Neural progenitor cell (in vitro differentiated cells): ENCODE measurements around the gene GART. TPM values are rescaled to one million over a fixed set of nuclear protein-coding genes. Genes with fewer than 3 reads are reported as not detected.

Experiments
- DNase-seq: peaks from one replicate; pipeline ENCODE4 v3.0.0-alpha.2; 2016; ENCODE audit warnings: low spot score
- H2AFZ ChIP-seq: fragments of 200-600 bp; sonication (generic); replicated peaks from 2 replicates; pipeline ENCODE4 v1.6.1; 2016; ENCODE audit warnings: antibody characterized with exemption
- H3F3A ChIP-seq: fragments of 200-600 bp; sonication (generic); 2 replicates; pipeline ENCODE4 v1.6.1; 2016; ENCODE audit warnings: antibody characterized with exemption, low read depth
- H3K27ac ChIP-seq: fragments of 200-600 bp; sonication (generic); 2 replicates; pipeline ENCODE4 v1.5.1; 2016; ENCODE audit warnings: mild to moderate bottlenecking
- H3K27me3 ChIP-seq: fragments of 200-600 bp; sonication (generic); 2 replicates; pipeline ENCODE4 v1.6.1; 2016; ENCODE audit warnings: mild to moderate bottlenecking, moderate library complexity
- H3K36me3 ChIP-seq: fragments of 200-600 bp; sonication (generic); 2 replicates; pipeline ENCODE4 v1.5.1; 2016
- H3K4me1 ChIP-seq: fragments of 200-600 bp; sonication (generic); 2 replicates; pipeline ENCODE4 v1.6.1; 2016; ENCODE audit warnings: mixed run types
- H3K4me2 ChIP-seq: fragments of 200-600 bp; sonication (generic); 2 replicates; pipeline ENCODE4 v1.6.1; 2016
- H3K4me3 ChIP-seq: fragments of 200-600 bp; sonication (generic); 2 replicates; pipeline ENCODE4 v1.5.1; 2016
- H3K79me2 ChIP-seq: fragments of 200-600 bp; sonication (generic); 2 replicates; pipeline ENCODE4 v1.6.1; 2016; ENCODE audit warnings: low read depth
- H3K9ac ChIP-seq: fragments of 200-600 bp; sonication (generic); 2 replicates; pipeline ENCODE4 v1.6.1; 2016
- H3K9me3 ChIP-seq: fragments of 200-600 bp; sonication (generic); 2 replicates; pipeline ENCODE4 v1.5.1; 2016; ENCODE audit warnings: low read depth
- H4K20me1 ChIP-seq: fragments of 200-600 bp; sonication (generic); 2 replicates; pipeline ENCODE4 v1.6.1; 2016; ENCODE audit warnings: low read depth
- H3K27ac Mint-ChIP-seq: 3 replicates; pipeline ENCODE4 v1.8.0; 2021; ENCODE audit warnings: mixed read lengths
- H3K27me3 Mint-ChIP-seq: 2 replicates; pipeline ENCODE4 v1.8.0; 2022; ENCODE audit warnings: low read depth, mild to moderate bottlenecking, inconsistent platforms, moderate library complexity, mixed read lengths; ENCODE audit not compliant: insufficient read depth
- H3K36me3 Mint-ChIP-seq: 3 replicates; pipeline ENCODE4 v1.8.0; 2021; ENCODE audit warnings: mixed read lengths
- H3K4me1 Mint-ChIP-seq: 3 replicates; pipeline ENCODE4 v1.8.0; 2021; ENCODE audit warnings: mixed read lengths
- H3K4me3 Mint-ChIP-seq: 3 replicates; pipeline ENCODE4 v1.8.0; 2021; ENCODE audit warnings: mild to moderate bottlenecking, moderate library complexity, mixed read lengths
- H3K9me3 Mint-ChIP-seq: 3 replicates; pipeline ENCODE4 v1.8.0; 2020; ENCODE audit warnings: mixed read lengths
- CTCF ChIP-seq: fragments of 200-600 bp; sonication (generic); IDR thresholded peaks from 2 replicates; pipeline ENCODE4 v1.5.1; 2017; ENCODE audit warnings: antibody characterized with exemption, mild to moderate bottlenecking
- EZH2 ChIP-seq: fragments of 200-600 bp; sonication (generic); IDR thresholded peaks from 2 replicates; pipeline ENCODE4 v1.6.1; 2017; ENCODE audit warnings: antibody characterized with exemption, mild to moderate bottlenecking, moderate library complexity
- EZH2phosphoT487 ChIP-seq: fragments of 200-600 bp; sonication (generic); IDR thresholded peaks from 2 replicates; pipeline ENCODE4 v1.6.1; 2017; ENCODE audit warnings: antibody characterized with exemption
- total RNA-seq: library from RNA; depleted of rRNA; stranded (reverse); fragments of >200 nt; gene quantifications from 2 replicates; pipeline ENCODE4 v1.2.3, GENCODE V29; 2015; ENCODE audit warnings: low replicate concordance

Gene GART
- total RNA-seq, 1 donor from 2014 or later, result 129 TPM

GRCh38 chr21:33559813-33560212 is 17.9 kb upstream of the GART start:
- no peak overlapping the region for H3K27ac Mint-ChIP-seq
- H3K36me3 ChIP-seq, result peaks cover 59% of the 10 kb centered on the region

GRCh38 chr21:33558777-33559421 is 17.0 kb upstream of the GART start:
- H4K20me1 ChIP-seq, result peaks cover 87% of the 10 kb centered on the region

More at GRCh38 chr21:33559813-33560212, 17.9 kb upstream of the GART start:
- no peaks in the 10 kb centered on the region for H3K9me3 Mint-ChIP-seq
- TF ChIP-seq CTCF (no peak), EZH2 (no peak), EZH2phosphoT487 (no peak)
- no peak overlapping the region for H3K27ac ChIP-seq
- no peak overlapping the region for H2AFZ ChIP-seq
- H3K4me1 ChIP-seq, result peaks cover 2% of the 10 kb centered on the region
- peaks cover 54% of the 10 kb centered on the region for H3K36me3 Mint-ChIP-seq
- no peaks in the 10 kb centered on the region for H3K27me3 ChIP-seq
- H3K79me2 ChIP-seq, result peaks cover 94% of the 10 kb centered on the region
- H3F3A ChIP-seq, result peaks cover 52% of the 10 kb centered on the region
- H3K9me3 ChIP-seq, result no peaks in the 10 kb centered on the region
- no peak overlapping the region for H3K4me3 Mint-ChIP-seq
- H3K4me1 Mint-ChIP-seq, result peaks cover 3% of the 10 kb centered on the region
- DNase-seq, result no peak
- H3K27me3 Mint-ChIP-seq, result peaks cover 2% of the 10 kb centered on the region
- no peak overlapping the region for H3K4me3 ChIP-seq
- H4K20me1 ChIP-seq, result peaks cover 78% of the 10 kb centered on the region
- no peak overlapping the region for H3K4me2 ChIP-seq
- no peak overlapping the region for H3K9ac ChIP-seq

GRCh38 chr21:33557447-33557846 is 15.5 kb upstream of the GART start:
- TF ChIP-seq EZH2phosphoT487 (no peak), EZH2 (no peak), CTCF (no peak)
- no peak for DNase-seq
- no peak overlapping the region for H3K27ac ChIP-seq
- H3K79me2 ChIP-seq, result peaks cover 100% of the 10 kb centered on the region
- no peaks in the 10 kb centered on the region for H3K9me3 ChIP-seq
- Mint-ChIP-seq H3K27ac (no peak overlapping the region), H3K36me3 (peaks cover 75% of the 10 kb centered on the region), H3K4me1 (peaks cover 3% of the 10 kb centered on the region), H3K9me3 (no peaks in the 10 kb centered on the region), H3K4me3 (no peak overlapping the region), H3K27me3 (peaks cover 5% of the 10 kb centered on the region)
- H3K27me3 ChIP-seq, result no peaks in the 10 kb centered on the region
- H3K4me1 ChIP-seq, result peaks cover 2% of the 10 kb centered on the region
- peaks cover 34% of the 10 kb centered on the region for H3F3A ChIP-seq
- no peak overlapping the region for H3K9ac ChIP-seq
- H2AFZ ChIP-seq, result no peak overlapping the region
- H3K4me3 ChIP-seq, result no peak overlapping the region
- H3K4me2 ChIP-seq, result no peak overlapping the region
- H3K36me3 ChIP-seq, result peaks cover 62% of the 10 kb centered on the region
- peaks cover 93% of the 10 kb centered on the region for H4K20me1 ChIP-seq

More at GRCh38 chr21:33558777-33559421, 17.0 kb upstream of the GART start:
- Histone ChIP-seq H3K27ac (no peak overlapping the region), H3K36me3 (peaks cover 68% of the 10 kb centered on the region), H3K4me1 (peaks cover 2% of the 10 kb centered on the region), H2AFZ (no peak overlapping the region), H3K79me2 (peaks cover 100% of the 10 kb centered on the region), H3K4me2 (no peak overlapping the region), H3K4me3 (no peak overlapping the region), H3F3A (peaks cover 47% of the 10 kb centered on the region), H3K9me3 (no peaks in the 10 kb centered on the region), H3K9ac (no peak overlapping the region), H3K27me3 (no peaks in the 10 kb centered on the region)
- peaks cover 3% of the 10 kb centered on the region for H3K4me1 Mint-ChIP-seq
- H3K36me3 Mint-ChIP-seq, result peaks cover 64% of the 10 kb centered on the region
- no peak for TF ChIP-seq CTCF
- no peak for TF ChIP-seq EZH2phosphoT487
- no peak for TF ChIP-seq EZH2
- no peaks in the 10 kb centered on the region for H3K9me3 Mint-ChIP-seq
- H3K27ac Mint-ChIP-seq, result no peak overlapping the region
- H3K27me3 Mint-ChIP-seq, result peaks cover 2% of the 10 kb centered on the region
- H3K4me3 Mint-ChIP-seq, result no peak overlapping the region
- DNase-seq, result no peak
